HepG2 (cell line): ENCODE measurements around the gene TMEFF2. TPM values are rescaled to one million over a fixed set of nuclear protein-coding genes. Genes with fewer than 3 reads are reported as not detected.

Experiments
- ATAC-seq: fragments of 200-7000 bp; cut with Tn5 transposase; 3 replicates; pipeline ENCODE4 v1.9.1; 2020; ENCODE audit warnings: mild to moderate bottlenecking, moderate library complexity
- BruUV-seq: library from RNA; stranded (reverse); fragments of 400-500 nt; replicated peaks from 2 replicates; lab custom pipeline; 2021; lab: Mats Ljungman, UMichigan
- CTCF ChIA-PET: fragments of 300-600 bp; formaldehyde crosslinking; extraction: SDS; loops from one replicate; lab custom pipeline; 2021; ENCODE audit warnings: low total read pairs, inconsistent platforms, low intra/inter-chr PET ratio; lab: Yijun Ruan, JAX
- POLR2A ChIA-PET: fragments of 350-600 bp; sonication (Branson Sonifier 250); formaldehyde crosslinking; loops from one replicate; lab custom pipeline; 2020; ENCODE audit warnings: antibody characterized with exemption, inconsistent platforms; lab: Yijun Ruan, JAX
- DNase-seq: peaks from one replicate; pipeline ENCODE4 v3.0.0-alpha.2; 2015; ENCODE audit warnings: low spot score
- FAIRE-seq: peaks from 3 replicates; lab custom pipeline; 2011; peaks lifted over from hg19 to GRCh38; lab: Jason Lieb, UNC
- H2AFZ ChIP-seq: one replicate; pipeline ENCODE4 v1.6.1; 2011; ENCODE audit warnings: low read length, inconsistent platforms
- H3K27ac ChIP-seq: fragments of 300-600 bp; 3 replicates; pipeline ENCODE4 v1.8.0; 2011; ENCODE audit warnings: mixed run types, mild to moderate bottlenecking, mixed read lengths, low read length, inconsistent platforms; ENCODE audit not compliant: insufficient read depth; ENCODE audit errors: extremely low read length
- H3K27me3 ChIP-seq, 2 experiments: fragments of 200-600 bp in 1 of 2; 2 replicates in 1 of 2; 3 replicates in 1 of 2; pipeline versions ENCODE4 v1.6.0 to v1.8.0; 2011; ENCODE audit warnings: low read length in 2 of 2, mild to moderate bottlenecking in 2 of 2, moderate library complexity in 2 of 2, inconsistent platforms in 1 of 2; ENCODE audit not compliant: insufficient read depth in 2 of 2, control insufficient read depth in 1 of 2
- H3K36me3 ChIP-seq, 2 experiments: fragments of 200-600 bp in 1 of 2; replicated peaks in 1 of 2; 2 replicates in 1 of 2; 3 replicates in 1 of 2; pipeline versions ENCODE4 v1.5.1 to v1.8.0; 2011; ENCODE audit warnings: low read length in 2 of 2, inconsistent platforms in 1 of 2; ENCODE audit not compliant: insufficient read depth in 2 of 2, control insufficient read depth in 1 of 2
- H3K4me1 ChIP-seq: 2 replicates; pipeline ENCODE4 v1.5.1; 2012; ENCODE audit warnings: low read length, inconsistent platforms; ENCODE audit not compliant: insufficient read depth
- H3K4me2 ChIP-seq: 2 replicates; pipeline ENCODE4 v1.6.0; 2011; ENCODE audit warnings: low read depth, low read length, inconsistent platforms
- H3K4me3 ChIP-seq, 3 experiments: fragments of 200-600 bp in 1 of 3; sonication (generic), shearing (Covaris generic) in 1 of 3; replicated peaks in 1 of 3; 2 replicates each; pipeline ENCODE4 v1.5.1; 2011 to 2016; ENCODE audit warnings: low read length in 3 of 3, inconsistent platforms in 2 of 3, low read depth in 2 of 3, mild to moderate bottlenecking in 2 of 3, control low read depth in 1 of 3, mixed read lengths in 1 of 3; ENCODE audit not compliant: insufficient read depth in 1 of 3
- H3K79me2 ChIP-seq: one replicate; pipeline ENCODE4 v1.6.1; 2011; ENCODE audit warnings: low read length, inconsistent platforms; ENCODE audit not compliant: insufficient read depth
- H3K9ac ChIP-seq: 2 replicates; pipeline ENCODE4 v1.6.0; 2011; ENCODE audit warnings: mild to moderate bottlenecking, low read depth, low read length, inconsistent platforms; ENCODE audit not compliant: insufficient read depth
- H3K9me3 ChIP-seq: 2 replicates; pipeline ENCODE4 v1.5.1; 2012; ENCODE audit warnings: mild to moderate bottlenecking, low read length
- H4K20me1 ChIP-seq: 2 replicates; pipeline ENCODE4 v1.6.0; 2011; ENCODE audit warnings: inconsistent platforms, mild to moderate bottlenecking, low read length, moderate library complexity; ENCODE audit not compliant: insufficient read depth
- ETV5 ChIP-seq: IDR thresholded peaks from 2 replicates; pipeline ENCODE4 v1.6.1; 2018; ENCODE audit warnings: missing biosample characterization, missing genetic modification reagents, inconsistent platforms, borderline replicate concordance
- WGBS: methylation state at CpG from one replicate; pipeline ENCODE4 v1.1.6; 2017; ENCODE audit warnings: low lambda C conversion rate; 5-methylcytosine and 5-hydroxymethylcytosine counted together
- in situ Hi-C: cut with HindIII; loops from 2 replicates; pipeline ENCODE4 v1.10.0; 2017; ENCODE audit warnings: low pct_unique_long_range_greater_than_20kb; ENCODE audit not compliant: extremely low pct_ligation_motif_present
- intact Hi-C: fragments of 100-400 bp; cut with micrococcal nuclease; formaldehyde crosslinking; loops from one replicate; pipeline ENCODE4 v1.10.0; 2022; ENCODE audit not compliant: unreplicated experiment
- polyA plus RNA-seq, 8 experiments: library from polyadenylated mRNA; depleted of rRNA in 3 of 8; stranded (reverse) in 7 of 8; unstranded in 1 of 8; fragments of >200 nt; fragmentation: Illumina TruSeq in 4 of 8; extraction: Trizol in 4 of 8; gene quantifications; 2 replicates each; pipeline versions ENCODE4 v1.2.1 to v1.2.3, GENCODE V29; 2011 to 2016; ENCODE audit warnings: low read depth in 4 of 8, missing spikeins in 1 of 8, mixed read lengths in 1 of 8; ENCODE audit not compliant: insufficient read depth in 1 of 8
- total RNA-seq, 5 experiments: library from RNA; depleted of rRNA; stranded (reverse); fragments of >200 nt; fragmentation: Illumina TruSeq; extraction: Trizol; gene quantifications; 2 replicates each; pipeline ENCODE4 v1.2.3, GENCODE V29; 2016; ENCODE audit warnings: low read depth in 1 of 5
- TF ChIP-seq, protein P1 (sequence below): sonication (generic); formaldehyde crosslinking; IDR thresholded peaks from 2 replicates; pipeline ENCODE4 v1.5.1; 2020; ENCODE audit warnings: mild to moderate bottlenecking, missing genetic modification reagents, moderate library complexity

Gene TMEFF2
- total and polyA plus RNA-seq, 2 of the 13 experiments (the other 11 are each of a cell fraction or from before 2014, with no cell fraction given) = not detected

DNA sequence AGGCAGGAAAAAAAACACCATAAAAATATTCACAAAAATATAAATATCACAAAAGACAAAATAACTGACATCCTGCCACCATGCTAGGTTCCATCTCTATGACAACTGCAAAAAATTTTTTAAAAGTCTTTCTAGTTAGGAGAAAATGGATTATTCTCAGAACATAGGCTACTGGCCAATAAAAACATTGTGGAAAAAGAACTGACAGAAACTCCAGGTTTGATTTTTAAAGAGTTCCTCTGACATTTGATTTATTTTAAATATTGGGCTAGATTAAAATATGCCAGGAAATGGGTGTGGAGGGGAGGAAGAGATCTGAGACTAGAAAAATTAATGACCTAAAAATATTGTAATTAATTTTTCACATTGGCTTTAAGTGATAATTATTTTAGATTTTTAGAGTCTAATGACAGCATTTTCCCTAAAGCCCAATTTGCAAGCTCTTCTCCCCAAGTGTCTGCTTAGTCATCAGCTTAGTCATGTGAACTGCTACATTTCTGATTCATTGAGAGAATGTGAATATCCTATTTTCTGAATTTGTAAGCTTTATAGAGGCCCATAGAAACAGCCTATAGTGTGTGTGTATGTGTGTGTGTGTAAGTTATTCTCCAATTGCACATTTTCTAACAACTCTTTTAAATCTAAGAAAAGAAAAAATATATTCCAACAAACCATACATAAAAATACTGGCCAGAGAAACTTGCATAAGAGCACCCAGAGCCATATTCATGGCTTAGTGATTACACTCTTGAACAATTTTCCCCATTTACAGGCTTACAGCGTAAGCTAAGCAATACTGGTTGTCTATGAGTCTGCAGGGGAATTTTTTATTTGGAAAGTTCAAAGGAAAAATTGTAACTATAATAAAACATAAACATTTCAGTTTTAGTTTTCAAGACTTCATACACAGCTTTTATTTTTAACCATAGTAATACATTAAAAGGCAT is 48.4 kb downstream of the TMEFF2 start:
- no peak for DNase-seq
- no peaks in the 10 kb centered on the region for H3K9me3 ChIP-seq
- H3K27ac ChIP-seq = no peak overlapping the region
- TF ChIP-seq ETV5 (CRISPR knock-in tag) = no peak
- TF ChIP-seq, protein P1, sequence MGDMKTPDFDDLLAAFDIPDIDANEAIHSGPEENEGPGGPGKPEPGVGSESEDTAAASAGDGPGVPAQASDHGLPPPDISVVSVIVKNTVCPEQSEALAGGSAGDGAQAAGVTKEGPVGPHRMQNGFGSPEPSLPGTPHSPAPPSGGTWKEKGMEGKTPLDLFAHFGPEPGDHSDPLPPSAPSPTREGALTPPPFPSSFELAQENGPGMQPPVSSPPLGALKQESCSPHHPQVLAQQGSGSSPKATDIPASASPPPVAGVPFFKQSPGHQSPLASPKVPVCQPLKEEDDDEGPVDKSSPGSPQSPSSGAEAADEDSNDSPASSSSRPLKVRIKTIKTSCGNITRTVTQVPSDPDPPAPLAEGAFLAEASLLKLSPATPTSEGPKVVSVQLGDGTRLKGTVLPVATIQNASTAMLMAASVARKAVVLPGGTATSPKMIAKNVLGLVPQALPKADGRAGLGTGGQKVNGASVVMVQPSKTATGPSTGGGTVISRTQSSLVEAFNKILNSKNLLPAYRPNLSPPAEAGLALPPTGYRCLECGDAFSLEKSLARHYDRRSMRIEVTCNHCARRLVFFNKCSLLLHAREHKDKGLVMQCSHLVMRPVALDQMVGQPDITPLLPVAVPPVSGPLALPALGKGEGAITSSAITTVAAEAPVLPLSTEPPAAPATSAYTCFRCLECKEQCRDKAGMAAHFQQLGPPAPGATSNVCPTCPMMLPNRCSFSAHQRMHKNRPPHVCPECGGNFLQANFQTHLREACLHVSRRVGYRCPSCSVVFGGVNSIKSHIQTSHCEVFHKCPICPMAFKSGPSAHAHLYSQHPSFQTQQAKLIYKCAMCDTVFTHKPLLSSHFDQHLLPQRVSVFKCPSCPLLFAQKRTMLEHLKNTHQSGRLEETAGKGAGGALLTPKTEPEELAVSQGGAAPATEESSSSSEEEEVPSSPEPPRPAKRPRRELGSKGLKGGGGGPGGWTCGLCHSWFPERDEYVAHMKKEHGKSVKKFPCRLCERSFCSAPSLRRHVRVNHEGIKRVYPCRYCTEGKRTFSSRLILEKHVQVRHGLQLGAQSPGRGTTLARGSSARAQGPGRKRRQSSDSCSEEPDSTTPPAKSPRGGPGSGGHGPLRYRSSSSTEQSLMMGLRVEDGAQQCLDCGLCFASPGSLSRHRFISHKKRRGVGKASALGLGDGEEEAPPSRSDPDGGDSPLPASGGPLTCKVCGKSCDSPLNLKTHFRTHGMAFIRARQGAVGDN (CRISPR knock-in tag) = no peak
- TF ChIP-seq, all 625 proteins: peak for 0
- POLR2A ChIA-PET = no interaction called here
- WGBS = 45% methylated on average over 1 of the region's 1 CpG
- CTCF ChIA-PET = no interaction called here
- ATAC-seq (no peak), FAIRE-seq (no peak)
- intact Hi-C loops = no loop called here
- no peaks in the 10 kb centered on the region for H3K36me3 ChIP-seq
- H3K4me1 ChIP-seq = no peaks in the 10 kb centered on the region
- no peak overlapping the region for H3K4me2 ChIP-seq
- in situ Hi-C loops = no loop called here
- no peaks in the 10 kb centered on the region for H3K79me2 ChIP-seq
- H3K27me3 ChIP-seq = no peaks in the 10 kb centered on the region
- no peak overlapping the region for H2AFZ ChIP-seq
- H3K9ac ChIP-seq = no peak overlapping the region
- BruUV-seq = no TSS peak
- no peaks in the 10 kb centered on the region for H4K20me1 ChIP-seq
- H3K4me3 ChIP-seq = no peak overlapping the region
